ENCODE results near the gene MSH6. TPM values are rescaled to one million over a fixed set of nuclear protein-coding genes. Genes with fewer than 3 reads are reported as not detected.

MSH6 gene, protein sequence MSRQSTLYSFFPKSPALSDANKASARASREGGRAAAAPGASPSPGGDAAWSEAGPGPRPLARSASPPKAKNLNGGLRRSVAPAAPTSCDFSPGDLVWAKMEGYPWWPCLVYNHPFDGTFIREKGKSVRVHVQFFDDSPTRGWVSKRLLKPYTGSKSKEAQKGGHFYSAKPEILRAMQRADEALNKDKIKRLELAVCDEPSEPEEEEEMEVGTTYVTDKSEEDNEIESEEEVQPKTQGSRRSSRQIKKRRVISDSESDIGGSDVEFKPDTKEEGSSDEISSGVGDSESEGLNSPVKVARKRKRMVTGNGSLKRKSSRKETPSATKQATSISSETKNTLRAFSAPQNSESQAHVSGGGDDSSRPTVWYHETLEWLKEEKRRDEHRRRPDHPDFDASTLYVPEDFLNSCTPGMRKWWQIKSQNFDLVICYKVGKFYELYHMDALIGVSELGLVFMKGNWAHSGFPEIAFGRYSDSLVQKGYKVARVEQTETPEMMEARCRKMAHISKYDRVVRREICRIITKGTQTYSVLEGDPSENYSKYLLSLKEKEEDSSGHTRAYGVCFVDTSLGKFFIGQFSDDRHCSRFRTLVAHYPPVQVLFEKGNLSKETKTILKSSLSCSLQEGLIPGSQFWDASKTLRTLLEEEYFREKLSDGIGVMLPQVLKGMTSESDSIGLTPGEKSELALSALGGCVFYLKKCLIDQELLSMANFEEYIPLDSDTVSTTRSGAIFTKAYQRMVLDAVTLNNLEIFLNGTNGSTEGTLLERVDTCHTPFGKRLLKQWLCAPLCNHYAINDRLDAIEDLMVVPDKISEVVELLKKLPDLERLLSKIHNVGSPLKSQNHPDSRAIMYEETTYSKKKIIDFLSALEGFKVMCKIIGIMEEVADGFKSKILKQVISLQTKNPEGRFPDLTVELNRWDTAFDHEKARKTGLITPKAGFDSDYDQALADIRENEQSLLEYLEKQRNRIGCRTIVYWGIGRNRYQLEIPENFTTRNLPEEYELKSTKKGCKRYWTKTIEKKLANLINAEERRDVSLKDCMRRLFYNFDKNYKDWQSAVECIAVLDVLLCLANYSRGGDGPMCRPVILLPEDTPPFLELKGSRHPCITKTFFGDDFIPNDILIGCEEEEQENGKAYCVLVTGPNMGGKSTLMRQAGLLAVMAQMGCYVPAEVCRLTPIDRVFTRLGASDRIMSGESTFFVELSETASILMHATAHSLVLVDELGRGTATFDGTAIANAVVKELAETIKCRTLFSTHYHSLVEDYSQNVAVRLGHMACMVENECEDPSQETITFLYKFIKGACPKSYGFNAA (N-terminal part only)
- 48.5 and 60.3 TPM in 2 replicates for polyA plus RNA-seq
- 84.2 and 109 TPM in 2 replicates for polyA minus RNA-seq

DNA sequence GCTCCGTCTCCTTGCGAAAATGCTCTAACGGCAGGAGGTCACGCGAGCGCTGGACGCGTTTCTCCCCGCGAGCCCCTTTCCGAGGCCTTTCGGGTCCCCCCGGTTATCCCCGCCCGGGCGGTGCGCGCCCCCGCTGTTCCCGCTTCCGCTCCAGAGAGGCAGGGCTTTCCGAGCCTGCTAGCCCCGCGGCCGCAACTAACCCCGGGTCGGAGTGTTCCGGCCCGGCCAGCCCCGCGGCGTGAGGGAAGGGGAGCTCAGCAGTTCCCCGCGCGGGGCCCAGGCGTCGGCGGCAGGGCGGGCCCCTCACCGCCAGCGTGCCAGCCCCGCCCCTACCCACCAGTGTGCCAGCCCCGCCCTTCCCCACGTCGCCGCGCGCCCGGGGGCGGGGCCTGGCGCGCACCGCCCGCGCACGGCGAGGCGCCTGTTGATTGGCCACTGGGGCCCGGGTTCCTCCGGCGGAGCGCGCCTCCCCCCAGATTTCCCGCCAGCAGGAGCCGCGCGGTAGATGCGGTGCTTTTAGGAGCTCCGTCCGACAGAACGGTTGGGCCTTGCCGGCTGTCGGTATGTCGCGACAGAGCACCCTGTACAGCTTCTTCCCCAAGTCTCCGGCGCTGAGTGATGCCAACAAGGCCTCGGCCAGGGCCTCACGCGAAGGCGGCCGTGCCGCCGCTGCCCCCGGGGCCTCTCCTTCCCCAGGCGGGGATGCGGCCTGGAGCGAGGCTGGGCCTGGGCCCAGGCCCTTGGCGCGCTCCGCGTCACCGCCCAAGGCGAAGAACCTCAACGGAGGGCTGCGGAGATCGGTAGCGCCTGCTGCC, at the start of gene MSH6:
MSH6 (plus strand) TSS at position 475 of the 815 bp plus-strand sequence; CDS start at position 564, 89 bp downstream.
- TF ChIP-seq EZH2 (IDR thresholded peaks at IDR 0.05; ENCODE audit: borderline replicate concordance, insufficient read depth, low read length, poor library complexity, severe bottlenecking) (no peak), EP300 (conservative IDR thresholded peaks at IDR 0.05; ENCODE audit: poor library complexity, severe bottlenecking) (peak; percentile 56), MXI1 (conservative IDR thresholded peaks at IDR 0.05; ENCODE audit: poor library complexity, severe bottlenecking) (peak; percentile 70), TAF1 (IDR thresholded peaks at IDR 0.05; ENCODE audit: low read depth) (no peak), POLR2AphosphoS5 (IDR thresholded peaks at IDR 0.05) (peak; percentile 97), RAD21 (conservative IDR thresholded peaks at IDR 0.05) (peak; percentile 14), SMC3 (conservative IDR thresholded peaks at IDR 0.05; ENCODE audit: poor library complexity) (no peak)
- TF ChIP-seq, protein P1, sequence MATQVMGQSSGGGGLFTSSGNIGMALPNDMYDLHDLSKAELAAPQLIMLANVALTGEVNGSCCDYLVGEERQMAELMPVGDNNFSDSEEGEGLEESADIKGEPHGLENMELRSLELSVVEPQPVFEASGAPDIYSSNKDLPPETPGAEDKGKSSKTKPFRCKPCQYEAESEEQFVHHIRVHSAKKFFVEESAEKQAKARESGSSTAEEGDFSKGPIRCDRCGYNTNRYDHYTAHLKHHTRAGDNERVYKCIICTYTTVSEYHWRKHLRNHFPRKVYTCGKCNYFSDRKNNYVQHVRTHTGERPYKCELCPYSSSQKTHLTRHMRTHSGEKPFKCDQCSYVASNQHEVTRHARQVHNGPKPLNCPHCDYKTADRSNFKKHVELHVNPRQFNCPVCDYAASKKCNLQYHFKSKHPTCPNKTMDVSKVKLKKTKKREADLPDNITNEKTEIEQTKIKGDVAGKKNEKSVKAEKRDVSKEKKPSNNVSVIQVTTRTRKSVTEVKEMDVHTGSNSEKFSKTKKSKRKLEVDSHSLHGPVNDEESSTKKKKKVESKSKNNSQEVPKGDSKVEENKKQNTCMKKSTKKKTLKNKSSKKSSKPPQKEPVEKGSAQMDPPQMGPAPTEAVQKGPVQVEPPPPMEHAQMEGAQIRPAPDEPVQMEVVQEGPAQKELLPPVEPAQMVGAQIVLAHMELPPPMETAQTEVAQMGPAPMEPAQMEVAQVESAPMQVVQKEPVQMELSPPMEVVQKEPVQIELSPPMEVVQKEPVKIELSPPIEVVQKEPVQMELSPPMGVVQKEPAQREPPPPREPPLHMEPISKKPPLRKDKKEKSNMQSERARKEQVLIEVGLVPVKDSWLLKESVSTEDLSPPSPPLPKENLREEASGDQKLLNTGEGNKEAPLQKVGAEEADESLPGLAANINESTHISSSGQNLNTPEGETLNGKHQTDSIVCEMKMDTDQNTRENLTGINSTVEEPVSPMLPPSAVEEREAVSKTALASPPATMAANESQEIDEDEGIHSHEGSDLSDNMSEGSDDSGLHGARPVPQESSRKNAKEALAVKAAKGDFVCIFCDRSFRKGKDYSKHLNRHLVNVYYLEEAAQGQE (IDR thresholded peaks at IDR 0.05; ENCODE audit: borderline replicate concordance), result peak; percentile 59
- TF ChIP-seq, protein P2, sequence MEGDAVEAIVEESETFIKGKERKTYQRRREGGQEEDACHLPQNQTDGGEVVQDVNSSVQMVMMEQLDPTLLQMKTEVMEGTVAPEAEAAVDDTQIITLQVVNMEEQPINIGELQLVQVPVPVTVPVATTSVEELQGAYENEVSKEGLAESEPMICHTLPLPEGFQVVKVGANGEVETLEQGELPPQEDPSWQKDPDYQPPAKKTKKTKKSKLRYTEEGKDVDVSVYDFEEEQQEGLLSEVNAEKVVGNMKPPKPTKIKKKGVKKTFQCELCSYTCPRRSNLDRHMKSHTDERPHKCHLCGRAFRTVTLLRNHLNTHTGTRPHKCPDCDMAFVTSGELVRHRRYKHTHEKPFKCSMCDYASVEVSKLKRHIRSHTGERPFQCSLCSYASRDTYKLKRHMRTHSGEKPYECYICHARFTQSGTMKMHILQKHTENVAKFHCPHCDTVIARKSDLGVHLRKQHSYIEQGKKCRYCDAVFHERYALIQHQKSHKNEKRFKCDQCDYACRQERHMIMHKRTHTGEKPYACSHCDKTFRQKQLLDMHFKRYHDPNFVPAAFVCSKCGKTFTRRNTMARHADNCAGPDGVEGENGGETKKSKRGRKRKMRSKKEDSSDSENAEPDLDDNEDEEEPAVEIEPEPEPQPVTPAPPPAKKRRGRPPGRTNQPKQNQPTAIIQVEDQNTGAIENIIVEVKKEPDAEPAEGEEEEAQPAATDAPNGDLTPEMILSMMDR (IDR thresholded peaks at IDR 0.05; ENCODE audit: poor library complexity, severe bottlenecking), result peak; percentile 31
- Histone ChIP-seq H3K36me3 (ENCODE audit: insufficient read depth, low read length) (no peaks in the 10 kb centered on the region), H3K9ac (ENCODE audit: low read length) (peak within 1 kb of the TSS; percentile 93), H2AFZ (ENCODE audit: low read depth, low read length) (peak within 1 kb of the TSS; percentile 92), H3K27ac (ENCODE audit: low read length) (peak within 1 kb of the TSS; percentile 88), H3K4me3 (ENCODE audit: low read length) (peak within 1 kb of the TSS; percentile 88), H3K4me2 (ENCODE audit: low read length) (peak within 1 kb of the TSS; percentile 80), H4K20me1 (ENCODE audit: insufficient read depth) (no peaks in the 10 kb centered on the region), H3K27me3 (ENCODE audit: insufficient read depth, low read depth, low read length) (no peaks in the 10 kb centered on the region), H3F3A (ENCODE audit: insufficient read depth, low read length, poor library complexity, severe bottlenecking) (no peaks in the 10 kb centered on the region), H3K9me2 (ENCODE audit: insufficient read depth, low read length) (no peaks in the 10 kb centered on the region), H3K79me2 (replicated peaks; ENCODE audit: insufficient read depth, low read length) (peaks cover 38% of the 10 kb centered on the region), H3K9me3 (ENCODE audit: low read length) (no peaks in the 10 kb centered on the region)

Measured in neural cell (in vitro differentiated cells).